ENCODE measurements around the gene SHISA5.
A peak's percentile ranks its signal among the peaks of the same experiment; 100 is the strongest.
"Not testable (repeated sequence)": the region's sequence is repeated elsewhere in the genome, so short reads cannot be mapped to it uniquely, and the experiment has no call there.

SHISA5 gene

DNA sequence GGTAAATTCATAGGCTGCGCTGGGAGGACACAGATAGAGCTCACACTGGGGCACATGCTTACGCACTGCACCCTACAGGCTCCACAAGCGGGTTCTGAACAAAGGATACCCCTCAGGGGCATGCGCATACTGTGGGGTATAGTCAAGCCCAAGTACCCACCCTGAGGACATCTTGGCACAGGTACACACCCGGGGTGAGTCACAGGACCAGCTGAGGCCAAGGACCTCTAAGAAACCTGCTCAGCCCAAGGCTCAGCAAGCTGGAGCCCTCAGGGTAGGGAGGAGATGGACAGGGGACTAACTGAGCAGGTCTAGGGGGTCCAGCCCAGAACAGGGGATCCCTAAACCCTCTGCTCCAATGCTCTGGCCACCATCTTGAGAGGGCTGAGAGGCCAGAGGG lies 3.3 kb downstream of the SHISA5 start:
- Histone ChIP-seq H3K27ac (replicated peaks) (no peak overlapping the region), H3K4me3 (replicated peaks; ENCODE audit: insufficient read depth, low read length) (no peak overlapping the region), H3K27me3 (ENCODE audit: insufficient read depth, poor library complexity, severe bottlenecking) (peaks cover 2% of the 10 kb centered on the region)
- DNase-seq (ENCODE audit: low read depth in 1 of 2, low spot score in 1 of 2) = no peak
- TF ChIP-seq, protein P1, sequence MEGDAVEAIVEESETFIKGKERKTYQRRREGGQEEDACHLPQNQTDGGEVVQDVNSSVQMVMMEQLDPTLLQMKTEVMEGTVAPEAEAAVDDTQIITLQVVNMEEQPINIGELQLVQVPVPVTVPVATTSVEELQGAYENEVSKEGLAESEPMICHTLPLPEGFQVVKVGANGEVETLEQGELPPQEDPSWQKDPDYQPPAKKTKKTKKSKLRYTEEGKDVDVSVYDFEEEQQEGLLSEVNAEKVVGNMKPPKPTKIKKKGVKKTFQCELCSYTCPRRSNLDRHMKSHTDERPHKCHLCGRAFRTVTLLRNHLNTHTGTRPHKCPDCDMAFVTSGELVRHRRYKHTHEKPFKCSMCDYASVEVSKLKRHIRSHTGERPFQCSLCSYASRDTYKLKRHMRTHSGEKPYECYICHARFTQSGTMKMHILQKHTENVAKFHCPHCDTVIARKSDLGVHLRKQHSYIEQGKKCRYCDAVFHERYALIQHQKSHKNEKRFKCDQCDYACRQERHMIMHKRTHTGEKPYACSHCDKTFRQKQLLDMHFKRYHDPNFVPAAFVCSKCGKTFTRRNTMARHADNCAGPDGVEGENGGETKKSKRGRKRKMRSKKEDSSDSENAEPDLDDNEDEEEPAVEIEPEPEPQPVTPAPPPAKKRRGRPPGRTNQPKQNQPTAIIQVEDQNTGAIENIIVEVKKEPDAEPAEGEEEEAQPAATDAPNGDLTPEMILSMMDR (IDR thresholded peaks at IDR 0.05; ENCODE audit: insufficient read depth, low read length) = no peak
- TF ChIP-seq, protein P2, sequence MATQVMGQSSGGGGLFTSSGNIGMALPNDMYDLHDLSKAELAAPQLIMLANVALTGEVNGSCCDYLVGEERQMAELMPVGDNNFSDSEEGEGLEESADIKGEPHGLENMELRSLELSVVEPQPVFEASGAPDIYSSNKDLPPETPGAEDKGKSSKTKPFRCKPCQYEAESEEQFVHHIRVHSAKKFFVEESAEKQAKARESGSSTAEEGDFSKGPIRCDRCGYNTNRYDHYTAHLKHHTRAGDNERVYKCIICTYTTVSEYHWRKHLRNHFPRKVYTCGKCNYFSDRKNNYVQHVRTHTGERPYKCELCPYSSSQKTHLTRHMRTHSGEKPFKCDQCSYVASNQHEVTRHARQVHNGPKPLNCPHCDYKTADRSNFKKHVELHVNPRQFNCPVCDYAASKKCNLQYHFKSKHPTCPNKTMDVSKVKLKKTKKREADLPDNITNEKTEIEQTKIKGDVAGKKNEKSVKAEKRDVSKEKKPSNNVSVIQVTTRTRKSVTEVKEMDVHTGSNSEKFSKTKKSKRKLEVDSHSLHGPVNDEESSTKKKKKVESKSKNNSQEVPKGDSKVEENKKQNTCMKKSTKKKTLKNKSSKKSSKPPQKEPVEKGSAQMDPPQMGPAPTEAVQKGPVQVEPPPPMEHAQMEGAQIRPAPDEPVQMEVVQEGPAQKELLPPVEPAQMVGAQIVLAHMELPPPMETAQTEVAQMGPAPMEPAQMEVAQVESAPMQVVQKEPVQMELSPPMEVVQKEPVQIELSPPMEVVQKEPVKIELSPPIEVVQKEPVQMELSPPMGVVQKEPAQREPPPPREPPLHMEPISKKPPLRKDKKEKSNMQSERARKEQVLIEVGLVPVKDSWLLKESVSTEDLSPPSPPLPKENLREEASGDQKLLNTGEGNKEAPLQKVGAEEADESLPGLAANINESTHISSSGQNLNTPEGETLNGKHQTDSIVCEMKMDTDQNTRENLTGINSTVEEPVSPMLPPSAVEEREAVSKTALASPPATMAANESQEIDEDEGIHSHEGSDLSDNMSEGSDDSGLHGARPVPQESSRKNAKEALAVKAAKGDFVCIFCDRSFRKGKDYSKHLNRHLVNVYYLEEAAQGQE (IDR thresholded peaks at IDR 0.05; ENCODE audit: insufficient replicate concordance, low read depth) = no peak
- TF ChIP-seq SPI1 (IDR thresholded peaks at IDR 0.05; ENCODE audit: borderline replicate concordance, low read depth) = no peak
- no peak for TF ChIP-seq POLR2AphosphoS5 (IDR thresholded peaks at IDR 0.05; ENCODE audit: low read depth)
- no peak for TF ChIP-seq GABPA (IDR thresholded peaks at IDR 0.05; ENCODE audit: low read depth)

DNA sequence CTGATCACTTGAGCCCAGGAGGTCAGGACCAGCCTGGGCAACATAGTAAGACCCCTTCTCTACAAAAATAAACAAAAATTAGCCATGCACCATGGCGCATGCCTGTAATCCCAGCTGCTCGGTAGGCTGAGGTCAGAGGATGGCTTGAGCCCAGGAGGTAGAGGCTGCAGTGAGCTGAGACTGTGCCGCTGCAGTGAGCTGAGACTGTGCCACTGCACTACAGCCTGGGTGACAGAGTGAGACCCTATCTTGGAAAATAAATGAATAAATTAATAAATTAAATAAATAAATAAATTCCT lies 10.8 kb downstream of the SHISA5 start:
- H3K27me3 ChIP-seq (ENCODE audit: insufficient read depth, poor library complexity, severe bottlenecking) = no peaks in the 10 kb centered on the region
- no peak overlapping the region for H3K27ac ChIP-seq (replicated peaks)
- TF ChIP-seq, protein P2 (IDR thresholded peaks at IDR 0.05; ENCODE audit: insufficient replicate concordance, low read depth) = no peak
- TF ChIP-seq POLR2AphosphoS5 (IDR thresholded peaks at IDR 0.05; ENCODE audit: low read depth) = no peak
- H3K4me3 ChIP-seq (replicated peaks; ENCODE audit: insufficient read depth, low read length) = no peak overlapping the region
- no peak for DNase-seq (ENCODE audit: low read depth in 1 of 2, low spot score in 1 of 2)

DNA sequence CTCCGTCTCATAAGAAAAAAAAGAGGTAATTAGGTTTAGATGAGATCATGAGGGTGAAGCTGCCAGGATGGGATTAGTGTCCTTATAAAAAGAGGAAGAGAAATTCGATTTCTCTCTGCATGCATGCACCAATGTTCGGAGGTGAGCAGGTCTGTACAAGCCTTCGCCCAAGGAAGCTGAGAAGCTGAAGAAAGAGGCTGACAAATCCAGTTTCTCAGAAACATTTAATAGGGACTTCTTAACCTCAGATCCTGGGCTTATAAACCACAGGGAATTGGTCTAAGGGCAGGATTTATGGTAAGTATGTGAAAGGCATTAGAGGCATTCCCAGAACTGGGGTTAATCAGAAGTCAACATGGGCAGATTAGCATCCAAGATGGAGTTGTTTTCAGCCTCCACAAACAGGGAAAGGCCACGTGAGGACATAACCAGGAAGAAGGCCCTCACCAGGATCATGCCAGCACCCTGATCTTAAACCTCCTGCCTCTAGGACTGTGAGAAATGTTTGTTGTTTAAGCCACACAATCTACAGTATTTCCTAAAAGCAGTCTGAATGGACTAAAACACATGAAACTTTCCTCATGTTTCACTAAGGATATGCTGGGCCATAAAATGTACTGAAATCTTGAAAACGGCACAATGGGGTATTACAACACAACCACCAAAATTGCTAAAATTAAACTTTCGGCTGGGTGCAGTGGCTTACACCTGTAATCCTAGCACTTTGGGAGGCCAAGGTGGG lies 11.3 kb downstream of the SHISA5 start:
- TF ChIP-seq SPI1 (IDR thresholded peaks at IDR 0.05; ENCODE audit: borderline replicate concordance, low read depth) = peak; percentile 97
- TF ChIP-seq, protein P2 (IDR thresholded peaks at IDR 0.05; ENCODE audit: insufficient replicate concordance, low read depth) = no peak
- H3K4me3 ChIP-seq (replicated peaks; ENCODE audit: insufficient read depth, low read length) = no peak overlapping the region
- no peak overlapping the region for H3K27ac ChIP-seq (replicated peaks)
- H3K27me3 ChIP-seq (ENCODE audit: insufficient read depth, poor library complexity, severe bottlenecking) = no peaks in the 10 kb centered on the region
- DNase-seq (ENCODE audit: low read depth in 1 of 2, low spot score in 1 of 2) = peak in 1 of 2 experiments; percentile 56

DNA sequence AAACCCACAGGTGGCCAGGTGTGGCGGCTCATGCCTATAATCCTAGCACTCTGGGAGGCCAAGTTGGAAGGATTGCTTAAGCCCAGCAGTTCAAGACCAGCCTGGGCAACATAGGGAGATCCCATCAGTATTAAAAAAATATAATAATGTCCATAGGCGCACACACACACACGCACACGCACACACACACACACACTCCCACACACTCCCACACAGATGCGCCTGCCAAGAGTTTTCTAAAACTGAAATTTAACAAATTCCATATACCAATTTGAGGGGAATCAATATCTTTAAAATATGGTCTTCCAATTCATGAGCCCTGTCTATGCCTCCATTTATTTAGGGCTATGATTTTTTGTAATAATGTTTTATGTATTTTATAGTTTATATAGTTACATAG lies 17.0 kb downstream of the SHISA5 start:
- no peak for DNase-seq (ENCODE audit: low read depth in 1 of 2, low spot score in 1 of 2)
- Histone ChIP-seq H3K27ac (replicated peaks) (no peak overlapping the region), H3K4me3 (replicated peaks; ENCODE audit: insufficient read depth, low read length) (no peak overlapping the region), H3K27me3 (ENCODE audit: insufficient read depth, poor library complexity, severe bottlenecking) (no peaks in the 10 kb centered on the region)
- TF ChIP-seq, protein P2 (IDR thresholded peaks at IDR 0.05; ENCODE audit: insufficient replicate concordance, low read depth) = no peak
- TF ChIP-seq, protein P1 (IDR thresholded peaks at IDR 0.05; ENCODE audit: insufficient read depth, low read length) = no peak
- TF ChIP-seq SPI1 (IDR thresholded peaks at IDR 0.05; ENCODE audit: borderline replicate concordance, low read depth) (no peak), POLR2AphosphoS5 (IDR thresholded peaks at IDR 0.05; ENCODE audit: low read depth) (no peak), GABPA (IDR thresholded peaks at IDR 0.05; ENCODE audit: low read depth) (no peak)

DNA sequence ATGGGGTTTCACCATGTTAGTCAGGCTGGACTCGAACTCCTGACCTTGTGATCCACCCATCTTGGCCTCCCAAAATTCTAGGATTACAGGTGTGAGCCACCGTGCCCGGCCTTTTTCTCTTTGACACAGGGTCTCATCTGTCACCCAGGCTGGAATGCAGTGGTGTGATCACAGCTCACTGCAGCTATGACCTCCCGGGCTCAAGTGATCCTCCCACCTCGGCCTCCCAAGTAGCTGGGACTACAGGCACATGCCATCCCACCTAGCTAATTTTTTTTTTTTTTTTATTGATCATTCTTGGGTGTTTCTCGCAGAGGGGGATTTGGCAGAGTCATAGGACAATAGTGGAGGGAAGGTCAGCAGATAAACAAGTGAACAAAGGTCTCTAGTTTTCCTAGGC lies 21.2 kb downstream of the SHISA5 start:
- H3K4me3 ChIP-seq (replicated peaks; ENCODE audit: insufficient read depth, low read length); H3K27ac ChIP-seq (replicated peaks); H3K27me3 ChIP-seq (ENCODE audit: insufficient read depth, poor library complexity, severe bottlenecking): not testable (repeated sequence)

More for the DNA sequence above, 21.2 kb downstream of the SHISA5 start:
- not testable (repeated sequence) for DNase-seq (ENCODE audit: low read depth in 1 of 2, low spot score in 1 of 2)
